Body of pancreas (tissue), 4 donors: ENCODE results near the gene PAOX.
A peak's percentile ranks its signal among the peaks of the same experiment; 100 is the strongest.

Experiments used
- POLR2A ChIP-seq, 3 donors: fragments of 450-650 bp; IDR thresholded peaks; one replicate each; pipeline ENCODE4 v1.6.1; 2016; ENCODE audit warnings: antibody characterized with exemption in 3 of 3, mild to moderate bottlenecking in 2 of 3
- TF ChIP-seq, protein P1 (sequence below), 7 experiments: fragments of 450-650 bp in 4 of 7; fragments of 200-600 bp in 3 of 7; sonication (generic) in 3 of 7; IDR thresholded peaks; one replicate each; pipeline ENCODE4 v1.5.1; 2016 to 2019; ENCODE audit warnings: antibody characterized with exemption in 7 of 7

DNA sequence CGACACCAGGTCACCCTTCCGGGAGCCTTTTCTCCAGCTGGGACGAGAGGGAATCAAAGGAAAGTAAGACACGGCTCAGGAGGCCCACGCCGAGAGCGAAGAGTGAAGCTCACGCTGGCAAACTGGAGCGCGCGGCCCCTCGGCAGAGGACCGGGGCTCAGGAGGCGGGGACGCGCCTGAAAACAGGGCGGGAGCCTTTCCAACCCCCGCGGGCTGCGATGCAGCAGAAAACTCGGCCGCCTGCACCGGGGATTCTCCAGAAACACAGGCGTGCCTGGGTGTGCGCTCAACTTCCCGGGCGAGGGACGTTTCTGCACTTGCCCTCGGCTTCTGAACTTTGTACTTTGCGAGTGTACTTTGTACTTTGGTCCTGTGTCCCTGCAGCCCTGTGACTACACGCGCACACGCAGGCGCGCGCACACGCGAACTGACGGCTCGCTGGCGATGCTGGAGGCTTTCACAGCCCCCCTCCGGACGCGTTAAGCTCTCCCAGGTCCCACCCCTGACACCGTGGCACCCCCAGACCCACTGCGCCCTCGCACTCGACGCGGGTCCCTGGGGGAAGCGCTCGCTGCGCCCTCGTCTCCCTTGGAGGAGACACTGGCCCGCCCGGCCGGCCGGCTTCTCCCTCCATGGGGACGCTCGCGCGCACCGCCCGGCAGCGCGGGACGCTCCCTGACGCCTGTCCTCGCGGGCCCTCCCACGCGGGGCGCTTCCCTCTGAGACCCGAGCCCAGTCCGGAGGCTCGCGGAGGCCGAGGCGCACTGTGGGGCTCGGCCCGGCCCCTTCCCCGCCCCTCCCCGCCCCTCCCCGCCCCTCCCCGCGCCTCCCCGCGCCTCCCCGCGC lies 588 bp upstream of the PAOX start:
- TF ChIP-seq POLR2A (IDR thresholded peaks at IDR 0.05), result peak in 2 of 3 donors; percentile 30 to 49
- TF ChIP-seq, protein P1, sequence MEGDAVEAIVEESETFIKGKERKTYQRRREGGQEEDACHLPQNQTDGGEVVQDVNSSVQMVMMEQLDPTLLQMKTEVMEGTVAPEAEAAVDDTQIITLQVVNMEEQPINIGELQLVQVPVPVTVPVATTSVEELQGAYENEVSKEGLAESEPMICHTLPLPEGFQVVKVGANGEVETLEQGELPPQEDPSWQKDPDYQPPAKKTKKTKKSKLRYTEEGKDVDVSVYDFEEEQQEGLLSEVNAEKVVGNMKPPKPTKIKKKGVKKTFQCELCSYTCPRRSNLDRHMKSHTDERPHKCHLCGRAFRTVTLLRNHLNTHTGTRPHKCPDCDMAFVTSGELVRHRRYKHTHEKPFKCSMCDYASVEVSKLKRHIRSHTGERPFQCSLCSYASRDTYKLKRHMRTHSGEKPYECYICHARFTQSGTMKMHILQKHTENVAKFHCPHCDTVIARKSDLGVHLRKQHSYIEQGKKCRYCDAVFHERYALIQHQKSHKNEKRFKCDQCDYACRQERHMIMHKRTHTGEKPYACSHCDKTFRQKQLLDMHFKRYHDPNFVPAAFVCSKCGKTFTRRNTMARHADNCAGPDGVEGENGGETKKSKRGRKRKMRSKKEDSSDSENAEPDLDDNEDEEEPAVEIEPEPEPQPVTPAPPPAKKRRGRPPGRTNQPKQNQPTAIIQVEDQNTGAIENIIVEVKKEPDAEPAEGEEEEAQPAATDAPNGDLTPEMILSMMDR (IDR thresholded peaks at IDR 0.05), result no peak
